GM12874 (cell line): ENCODE results near the gene BICDL2.

Experiments used
- TF ChIP-seq, protein P1 (sequence below): IDR thresholded peaks from 2 replicates; pipeline ENCODE4 v1.5.1; 2011; ENCODE audit warnings: low read depth, mild to moderate bottlenecking, control low read depth, low read length, moderate library complexity; ENCODE audit not compliant: insufficient read depth

BICDL2 gene

DNA sequence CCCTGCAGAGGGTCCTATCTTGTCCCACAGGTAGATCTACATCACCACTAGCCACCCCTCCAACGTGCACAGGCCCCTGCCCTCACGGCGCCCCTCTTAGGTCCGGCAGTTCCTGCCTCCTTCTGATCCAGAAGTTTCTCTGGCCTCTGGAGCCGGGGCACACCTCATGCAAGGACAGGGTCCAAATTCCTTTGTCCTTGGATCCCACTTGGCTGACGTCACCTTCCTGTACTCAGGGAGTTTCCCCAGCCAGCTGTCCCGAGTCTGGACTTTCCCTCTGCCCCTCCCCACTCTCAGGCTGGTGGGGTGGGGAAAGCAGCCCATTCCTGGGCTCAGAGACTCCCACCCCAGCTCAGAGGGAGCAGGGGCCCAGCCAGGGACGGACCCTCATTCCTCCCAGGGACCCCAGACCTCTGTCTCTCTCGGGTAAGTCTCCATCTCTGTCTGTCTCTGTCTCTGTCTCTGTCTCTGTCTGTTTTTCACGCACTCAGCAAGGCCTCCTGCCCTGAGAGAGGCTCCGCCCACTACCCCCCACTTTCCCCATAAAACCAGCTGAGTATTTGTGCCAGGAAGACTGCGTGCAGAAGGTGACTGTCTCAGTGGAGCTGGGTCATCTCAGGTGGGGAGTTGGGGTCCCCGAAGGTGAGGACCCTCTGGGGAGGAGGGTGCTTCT is 28.5 kb upstream of the BICDL2 start, which contains the start of gene IL32:
TSS of gene IL32 (plus strand) at position 572 of the 673 bp plus-strand sequence. CDS start 172 bp downstream, outside the sequence.
- TF ChIP-seq, protein P1, sequence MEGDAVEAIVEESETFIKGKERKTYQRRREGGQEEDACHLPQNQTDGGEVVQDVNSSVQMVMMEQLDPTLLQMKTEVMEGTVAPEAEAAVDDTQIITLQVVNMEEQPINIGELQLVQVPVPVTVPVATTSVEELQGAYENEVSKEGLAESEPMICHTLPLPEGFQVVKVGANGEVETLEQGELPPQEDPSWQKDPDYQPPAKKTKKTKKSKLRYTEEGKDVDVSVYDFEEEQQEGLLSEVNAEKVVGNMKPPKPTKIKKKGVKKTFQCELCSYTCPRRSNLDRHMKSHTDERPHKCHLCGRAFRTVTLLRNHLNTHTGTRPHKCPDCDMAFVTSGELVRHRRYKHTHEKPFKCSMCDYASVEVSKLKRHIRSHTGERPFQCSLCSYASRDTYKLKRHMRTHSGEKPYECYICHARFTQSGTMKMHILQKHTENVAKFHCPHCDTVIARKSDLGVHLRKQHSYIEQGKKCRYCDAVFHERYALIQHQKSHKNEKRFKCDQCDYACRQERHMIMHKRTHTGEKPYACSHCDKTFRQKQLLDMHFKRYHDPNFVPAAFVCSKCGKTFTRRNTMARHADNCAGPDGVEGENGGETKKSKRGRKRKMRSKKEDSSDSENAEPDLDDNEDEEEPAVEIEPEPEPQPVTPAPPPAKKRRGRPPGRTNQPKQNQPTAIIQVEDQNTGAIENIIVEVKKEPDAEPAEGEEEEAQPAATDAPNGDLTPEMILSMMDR, result no peak

- TF ChIP-seq, protein P1, result no peak
Observed at GRCh38 chr16:3063625-3064386, 27.1 kb upstream of the BICDL2 start.

DNA sequence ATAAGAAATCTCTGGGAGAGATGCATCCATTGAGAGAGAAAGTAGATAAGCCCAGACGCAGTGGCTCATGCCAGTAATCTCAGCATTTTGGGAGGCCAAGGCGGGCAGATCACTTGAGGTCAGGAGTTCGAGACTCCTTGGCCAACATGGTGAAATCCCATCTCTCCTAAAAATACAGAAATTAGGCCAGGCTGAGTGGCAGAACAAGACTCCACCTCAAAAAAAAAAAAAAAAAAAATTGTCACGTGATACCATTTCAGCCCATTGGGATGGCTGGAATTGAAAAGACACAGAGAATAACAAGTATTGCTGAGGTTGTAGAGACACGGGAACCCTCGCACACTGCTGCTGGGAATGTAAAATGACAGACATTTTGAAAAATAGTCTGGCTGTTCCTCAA is 25.8 kb upstream of the BICDL2 start:
- TF ChIP-seq, protein P1, result no peak

GRCh38 chr16:3060339-3061127 is 23.8 kb upstream of the BICDL2 start:
- TF ChIP-seq, protein P1, result no peak

DNA sequence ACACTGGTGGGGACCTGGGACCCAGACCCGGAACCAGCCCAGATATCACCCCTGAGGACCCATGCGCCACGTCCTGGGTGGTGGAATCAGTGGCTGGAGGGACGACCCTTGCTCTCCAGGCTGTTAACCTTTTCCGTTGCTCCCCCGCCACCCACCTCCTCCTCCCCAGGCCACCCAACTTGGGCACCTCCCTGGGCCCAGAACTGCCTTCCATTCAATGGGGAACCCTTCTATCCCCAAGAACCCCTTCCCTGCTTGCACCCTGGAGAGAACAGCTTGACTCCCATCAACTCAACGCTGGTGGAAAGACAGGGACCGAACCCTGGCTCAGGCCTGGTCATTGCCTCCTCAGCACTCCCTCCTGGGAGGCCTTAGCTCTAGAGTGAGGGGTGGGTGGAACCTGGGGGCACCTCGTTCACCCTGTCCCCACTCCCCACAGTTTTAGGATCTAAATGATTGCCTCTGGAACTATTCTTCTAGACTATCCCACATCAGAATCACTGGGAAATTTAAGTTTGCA is 23.0 kb upstream of the BICDL2 start:
- TF ChIP-seq, protein P1, result no peak

- TF ChIP-seq, protein P1, result peak; percentile 90
Observed at GRCh38 chr16:3059041-3059722, 22.4 kb upstream of the BICDL2 start.
